Bronchial epithelial cell (primary cell): Measurements from ENCODE around the gene GRK5. TPM values are rescaled to one million over a fixed set of nuclear protein-coding genes. Genes with fewer than 3 reads are reported as not detected.
A peak's percentile ranks its signal among the peaks of the same experiment; 100 is the strongest.

Experiments used
- DNase-seq: peaks from one replicate; pipeline ENCODE4 v3.0.0-alpha.2; 2010; ENCODE audit warnings: low read depth
- FAIRE-seq: peaks from 2 replicates; lab custom pipeline; 2011; peaks lifted over from hg19 to GRCh38; lab: Jason Lieb, UNC
- H3K27me3 ChIP-seq: 2 replicates; pipeline ENCODE4 v1.5.1; 2011; ENCODE audit warnings: low read length; ENCODE audit not compliant: control insufficient read depth, insufficient read depth
- H3K36me3 ChIP-seq: 2 replicates; pipeline ENCODE4 v1.5.1; 2011; ENCODE audit warnings: low read length; ENCODE audit not compliant: control insufficient read depth, insufficient read depth
- H3K4me3 ChIP-seq: 2 replicates; pipeline ENCODE4 v1.5.1; 2011; ENCODE audit warnings: mild to moderate bottlenecking, low read depth, low read length, control low read depth
- total RNA-seq: library from RNA; depleted of rRNA; stranded (reverse); fragments of >200 nt; gene quantifications from 2 replicates; pipeline ENCODE4 v1.2.1, GENCODE V29; 2014
- TF ChIP-seq, protein P1 (sequence below): IDR thresholded peaks from 2 replicates; pipeline ENCODE4 v1.5.1; 2011; ENCODE audit warnings: mild to moderate bottlenecking, moderate library complexity, low read length, control low read depth, inconsistent platforms; ENCODE audit not compliant: insufficient read depth, severe bottlenecking

The GRK5 gene
- total RNA-seq, 1 donor from 2014 or later: 2.4 TPM

DNA sequence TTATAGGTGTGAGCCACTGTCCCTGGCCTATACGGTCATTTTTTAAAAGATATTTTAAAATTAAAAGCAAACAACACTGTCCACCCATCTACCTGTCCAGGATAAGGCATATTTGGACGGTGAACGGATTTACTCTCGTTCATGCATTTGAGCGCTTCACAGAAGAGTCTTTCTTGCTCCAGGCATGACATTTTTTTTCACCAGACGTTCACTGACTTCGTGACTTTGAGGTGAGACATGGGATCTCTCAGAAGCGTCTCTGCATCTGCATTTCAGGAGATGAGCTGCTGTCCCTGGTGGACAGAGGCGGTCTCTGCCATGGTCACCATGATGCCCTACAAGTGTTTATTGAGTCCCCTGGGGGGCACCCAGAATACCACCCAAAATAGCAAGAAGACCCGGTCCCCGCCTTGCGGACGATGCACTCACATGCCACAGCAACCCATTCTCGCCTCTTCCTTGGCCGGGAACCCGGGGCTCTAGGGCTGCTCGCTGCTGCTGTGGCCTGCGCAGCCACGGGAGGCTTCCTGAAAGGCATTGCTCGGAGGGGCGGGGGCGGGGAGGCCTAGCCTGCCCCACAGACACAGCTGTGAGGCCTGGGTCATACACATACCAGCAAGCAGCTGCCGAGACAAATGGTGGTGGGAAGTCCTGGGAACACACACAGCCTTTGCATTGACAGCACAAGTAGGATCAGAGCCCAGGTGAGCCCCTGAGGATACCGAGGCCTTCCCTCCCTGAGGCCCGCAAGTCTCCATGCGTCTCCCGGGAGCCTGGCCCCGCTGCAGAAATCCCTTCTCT is 250.8 kb downstream of the GRK5 start:
- DNase-seq (no peak), FAIRE-seq (no peak)
- H3K36me3 ChIP-seq: no peaks in the 10 kb centered on the region
- TF ChIP-seq, protein P1, sequence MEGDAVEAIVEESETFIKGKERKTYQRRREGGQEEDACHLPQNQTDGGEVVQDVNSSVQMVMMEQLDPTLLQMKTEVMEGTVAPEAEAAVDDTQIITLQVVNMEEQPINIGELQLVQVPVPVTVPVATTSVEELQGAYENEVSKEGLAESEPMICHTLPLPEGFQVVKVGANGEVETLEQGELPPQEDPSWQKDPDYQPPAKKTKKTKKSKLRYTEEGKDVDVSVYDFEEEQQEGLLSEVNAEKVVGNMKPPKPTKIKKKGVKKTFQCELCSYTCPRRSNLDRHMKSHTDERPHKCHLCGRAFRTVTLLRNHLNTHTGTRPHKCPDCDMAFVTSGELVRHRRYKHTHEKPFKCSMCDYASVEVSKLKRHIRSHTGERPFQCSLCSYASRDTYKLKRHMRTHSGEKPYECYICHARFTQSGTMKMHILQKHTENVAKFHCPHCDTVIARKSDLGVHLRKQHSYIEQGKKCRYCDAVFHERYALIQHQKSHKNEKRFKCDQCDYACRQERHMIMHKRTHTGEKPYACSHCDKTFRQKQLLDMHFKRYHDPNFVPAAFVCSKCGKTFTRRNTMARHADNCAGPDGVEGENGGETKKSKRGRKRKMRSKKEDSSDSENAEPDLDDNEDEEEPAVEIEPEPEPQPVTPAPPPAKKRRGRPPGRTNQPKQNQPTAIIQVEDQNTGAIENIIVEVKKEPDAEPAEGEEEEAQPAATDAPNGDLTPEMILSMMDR: no peak
- no peak overlapping the region for H3K4me3 ChIP-seq
- no peaks in the 10 kb centered on the region for H3K27me3 ChIP-seq

- Histone ChIP-seq H3K36me3 (no peaks in the 10 kb centered on the region), H3K4me3 (no peak overlapping the region), H3K27me3 (no peaks in the 10 kb centered on the region)
- DNase-seq: no peak
- FAIRE-seq: no peak
- TF ChIP-seq, protein P1: no peak
These were observed 252.4 kb downstream of the GRK5 start for GRCh38 chr10:119459681-119460340.

DNA sequence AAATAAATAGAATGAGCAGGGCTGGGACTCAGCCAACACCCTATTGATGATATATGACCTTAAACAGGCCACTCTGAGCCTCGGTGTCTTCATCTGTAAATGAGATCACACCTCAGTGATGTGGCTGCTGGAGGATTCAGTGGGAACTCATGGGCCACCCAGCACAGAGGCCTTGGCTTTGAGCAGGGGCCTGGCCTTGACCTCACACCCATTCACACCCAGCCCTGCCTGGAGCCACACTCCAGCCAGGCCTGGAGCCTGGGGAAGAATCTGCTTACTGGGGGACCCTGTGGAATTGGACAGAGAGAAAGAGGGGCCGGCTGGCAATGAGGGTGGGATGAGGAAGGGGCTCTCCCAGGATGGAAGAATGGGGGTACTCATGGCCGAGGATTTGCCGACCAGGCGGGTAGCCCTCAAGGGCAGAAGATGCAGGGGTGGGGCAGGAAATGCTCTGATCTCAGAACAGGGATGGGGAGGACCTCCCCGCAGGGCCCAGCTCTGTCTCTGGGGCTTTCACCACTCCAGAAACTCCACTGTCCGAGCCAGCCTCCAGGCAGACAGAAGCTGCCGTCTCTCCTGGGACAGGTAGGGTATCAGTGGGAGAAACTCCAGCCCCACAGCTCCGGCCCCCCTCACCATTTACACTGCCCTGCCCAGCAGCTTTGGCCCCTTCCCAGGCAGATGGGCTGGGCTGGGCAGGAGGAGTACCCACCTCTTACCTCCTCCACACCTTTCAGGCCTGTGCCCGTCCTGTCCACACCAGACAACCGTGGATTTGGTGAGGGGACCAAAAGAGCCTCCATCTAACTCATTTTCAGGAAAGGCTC is 253.2 kb downstream of the GRK5 start:
- Histone ChIP-seq H3K4me3 (no peak overlapping the region), H3K36me3 (no peaks in the 10 kb centered on the region), H3K27me3 (no peaks in the 10 kb centered on the region)
- FAIRE-seq (no peak), DNase-seq (no peak)
- TF ChIP-seq, protein P1: no peak

DNA sequence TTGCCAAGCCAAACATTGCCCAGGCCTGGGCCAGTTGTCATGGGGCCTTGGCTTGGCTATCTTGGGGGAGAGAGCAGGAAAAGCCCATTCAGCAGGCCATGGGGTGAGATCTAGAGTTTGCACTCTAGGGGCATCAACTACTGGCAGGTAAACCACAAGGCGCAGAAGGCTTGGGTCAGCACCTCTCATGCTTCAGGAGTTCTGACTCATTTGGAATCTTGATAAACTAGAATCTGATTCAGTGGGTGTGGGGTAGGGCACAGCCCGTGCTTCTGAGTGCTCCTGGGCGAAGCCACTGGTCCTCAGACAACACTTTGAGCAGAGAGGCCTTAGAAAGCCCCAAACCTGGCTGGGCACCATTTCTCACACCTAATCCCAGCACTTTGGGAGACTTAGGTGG is 254.0 kb downstream of the GRK5 start:
- Histone ChIP-seq H3K36me3 (no peaks in the 10 kb centered on the region), H3K4me3 (no peak overlapping the region), H3K27me3 (no peaks in the 10 kb centered on the region)
- peak; percentile 94 for DNase-seq
- TF ChIP-seq, protein P1: peak; percentile 33
- peak; percentile 43 for FAIRE-seq

GRCh38 chr10:119461923-119462322 is 254.6 kb downstream of the GRK5 start:
- Histone ChIP-seq H3K36me3 (no peaks in the 10 kb centered on the region), H3K27me3 (no peaks in the 10 kb centered on the region), H3K4me3 (no peak overlapping the region)
- TF ChIP-seq, protein P1: no peak
- FAIRE-seq: no peak
- peak; percentile 12 for DNase-seq
